ENCODE results near the gene NR6A1. TPM values are rescaled to one million over a fixed set of nuclear protein-coding genes. Genes with fewer than 3 reads are reported as not detected.

The NR6A1 gene
- total RNA-seq, 1 donor from 2014 or later: 63.8 TPM

DNA sequence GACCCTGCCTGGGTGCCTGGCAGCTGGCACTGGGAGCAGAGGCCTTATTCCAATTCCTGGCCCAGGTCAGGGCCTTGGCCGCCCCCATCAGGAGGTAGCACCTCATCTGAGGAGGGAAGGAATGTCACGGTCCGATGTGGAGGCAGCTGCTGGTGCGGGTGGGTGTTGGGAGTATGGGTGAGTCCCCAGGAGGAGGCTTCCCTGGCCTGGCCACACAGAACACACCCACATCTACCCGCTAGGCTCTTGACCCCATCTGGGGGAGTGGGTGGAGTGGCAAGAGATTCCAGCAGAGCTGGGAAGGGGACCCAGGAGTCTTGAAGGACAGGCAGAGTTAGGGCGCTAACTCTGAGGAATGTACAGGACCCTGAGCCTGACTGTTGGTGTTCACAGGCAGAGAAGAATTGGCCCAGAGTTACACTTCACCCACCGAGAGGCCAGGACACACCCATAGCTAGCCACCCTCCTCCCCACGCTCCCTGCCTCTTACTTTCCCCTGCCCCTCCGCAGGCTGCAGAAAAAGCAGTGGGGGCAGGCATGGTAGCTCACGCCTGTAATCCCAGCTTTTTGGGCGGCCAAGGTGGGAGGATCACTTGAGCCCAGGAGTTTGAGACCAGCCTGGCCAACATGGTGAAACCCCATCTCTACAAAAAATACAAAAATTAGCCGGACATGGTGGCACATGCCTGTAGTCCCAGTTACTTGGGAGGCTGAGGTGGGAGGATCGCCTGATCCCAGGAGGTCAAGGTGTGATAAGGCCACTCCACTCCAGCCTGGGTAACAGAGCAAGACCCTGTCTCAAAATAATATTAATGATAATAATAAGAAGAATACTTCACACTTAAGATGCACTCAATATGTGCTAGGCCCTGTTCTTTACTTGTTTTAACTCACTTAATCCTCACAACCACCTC lies 11.8 kb upstream of the NR6A1 start:
- Mint-ChIP-seq H3K4me3 (ENCODE audit: unreplicated experiment) (no peak overlapping the region), H3K27me3 (ENCODE audit: unreplicated experiment) (peaks cover 4% of the 10 kb centered on the region), H3K36me3 (ENCODE audit: low read depth, unreplicated experiment) (no peaks in the 10 kb centered on the region), H3K4me1 (ENCODE audit: unreplicated experiment) (peaks cover 12% of the 10 kb centered on the region), H3K27ac (ENCODE audit: unreplicated experiment) (peak overlapping the region; percentile 12), H3K9me3 (ENCODE audit: unreplicated experiment) (no peaks in the 10 kb centered on the region)
- TF ChIP-seq, protein P1, sequence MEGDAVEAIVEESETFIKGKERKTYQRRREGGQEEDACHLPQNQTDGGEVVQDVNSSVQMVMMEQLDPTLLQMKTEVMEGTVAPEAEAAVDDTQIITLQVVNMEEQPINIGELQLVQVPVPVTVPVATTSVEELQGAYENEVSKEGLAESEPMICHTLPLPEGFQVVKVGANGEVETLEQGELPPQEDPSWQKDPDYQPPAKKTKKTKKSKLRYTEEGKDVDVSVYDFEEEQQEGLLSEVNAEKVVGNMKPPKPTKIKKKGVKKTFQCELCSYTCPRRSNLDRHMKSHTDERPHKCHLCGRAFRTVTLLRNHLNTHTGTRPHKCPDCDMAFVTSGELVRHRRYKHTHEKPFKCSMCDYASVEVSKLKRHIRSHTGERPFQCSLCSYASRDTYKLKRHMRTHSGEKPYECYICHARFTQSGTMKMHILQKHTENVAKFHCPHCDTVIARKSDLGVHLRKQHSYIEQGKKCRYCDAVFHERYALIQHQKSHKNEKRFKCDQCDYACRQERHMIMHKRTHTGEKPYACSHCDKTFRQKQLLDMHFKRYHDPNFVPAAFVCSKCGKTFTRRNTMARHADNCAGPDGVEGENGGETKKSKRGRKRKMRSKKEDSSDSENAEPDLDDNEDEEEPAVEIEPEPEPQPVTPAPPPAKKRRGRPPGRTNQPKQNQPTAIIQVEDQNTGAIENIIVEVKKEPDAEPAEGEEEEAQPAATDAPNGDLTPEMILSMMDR (IDR thresholded peaks at IDR 0.05; ENCODE audit: unreplicated experiment): no peak
- no peak for DNase-seq (ENCODE audit: low spot score)

DNA sequence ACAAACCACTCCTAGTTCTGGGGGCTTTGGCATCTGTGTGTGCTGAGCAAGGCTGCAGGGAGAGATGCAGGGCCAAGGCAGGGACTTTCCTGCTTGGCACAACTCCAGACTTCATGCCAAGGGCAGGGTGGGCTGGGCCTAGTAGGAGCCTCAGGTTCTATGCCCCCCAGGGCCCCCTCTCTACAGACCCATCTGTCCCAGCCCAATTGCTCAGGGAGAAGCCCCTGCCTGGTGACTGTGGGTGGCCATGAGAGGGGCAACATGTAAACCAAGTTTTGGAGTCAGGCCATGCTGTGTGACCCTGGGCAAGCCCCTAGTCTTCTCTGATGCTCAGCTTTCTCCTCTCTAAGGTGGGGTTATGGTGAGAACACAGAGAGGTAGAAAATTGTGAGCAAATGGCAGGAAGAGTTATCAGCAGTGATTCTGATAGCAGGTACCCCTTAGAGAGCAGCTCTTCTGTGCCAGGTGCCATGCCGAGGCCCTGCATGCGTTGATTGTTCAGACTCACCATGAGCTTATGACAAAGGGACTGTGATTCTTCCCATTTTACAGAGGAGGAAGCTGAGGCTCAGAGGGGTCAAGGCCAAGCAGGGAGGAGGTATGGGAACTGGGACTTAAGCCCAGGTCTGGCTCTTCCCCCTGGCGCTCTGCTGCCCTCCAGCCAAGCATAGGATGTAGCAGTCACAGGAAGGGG lies 11.0 kb upstream of the NR6A1 start:
- TF ChIP-seq, protein P1 (IDR thresholded peaks at IDR 0.05; ENCODE audit: unreplicated experiment): no peak
- peaks cover 12% of the 10 kb centered on the region for H3K4me1 Mint-ChIP-seq (ENCODE audit: unreplicated experiment)
- peaks cover 6% of the 10 kb centered on the region for H3K27me3 Mint-ChIP-seq (ENCODE audit: unreplicated experiment)
- no peak for DNase-seq (ENCODE audit: low spot score)
- H3K9me3 Mint-ChIP-seq (ENCODE audit: unreplicated experiment): no peaks in the 10 kb centered on the region
- no peaks in the 10 kb centered on the region for H3K36me3 Mint-ChIP-seq (ENCODE audit: low read depth, unreplicated experiment)
- H3K27ac Mint-ChIP-seq (ENCODE audit: unreplicated experiment): no peak overlapping the region
- no peak overlapping the region for H3K4me3 Mint-ChIP-seq (ENCODE audit: unreplicated experiment)

DNA sequence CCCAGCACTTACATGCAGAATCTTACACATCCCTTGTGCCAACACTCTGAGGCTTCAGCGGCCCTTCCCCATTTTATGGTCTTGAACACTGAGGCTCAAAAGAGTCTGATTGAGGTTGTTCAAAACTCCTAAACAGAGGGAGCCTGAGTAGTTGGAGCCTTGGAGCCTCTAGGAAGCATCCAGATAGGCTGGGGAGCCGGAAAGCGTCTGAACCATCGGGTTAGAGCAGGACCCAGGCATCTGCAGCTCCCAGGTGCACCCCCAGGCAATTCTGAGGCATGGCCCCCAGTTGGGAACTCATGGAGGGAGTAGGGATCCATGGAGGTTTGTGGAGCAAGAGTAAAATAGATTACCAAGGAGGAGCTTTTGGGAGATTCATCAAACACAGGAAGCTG lies 9.6 kb upstream of the NR6A1 start:
- Mint-ChIP-seq H3K27me3 (ENCODE audit: unreplicated experiment) (peaks cover 11% of the 10 kb centered on the region), H3K27ac (ENCODE audit: unreplicated experiment) (no peak overlapping the region), H3K36me3 (ENCODE audit: low read depth, unreplicated experiment) (peaks cover 3% of the 10 kb centered on the region), H3K4me3 (ENCODE audit: unreplicated experiment) (no peak overlapping the region), H3K4me1 (ENCODE audit: unreplicated experiment) (peaks cover 20% of the 10 kb centered on the region), H3K9me3 (ENCODE audit: unreplicated experiment) (no peaks in the 10 kb centered on the region)
- TF ChIP-seq, protein P1 (IDR thresholded peaks at IDR 0.05; ENCODE audit: unreplicated experiment): no peak
- no peak for DNase-seq (ENCODE audit: low spot score)

DNA sequence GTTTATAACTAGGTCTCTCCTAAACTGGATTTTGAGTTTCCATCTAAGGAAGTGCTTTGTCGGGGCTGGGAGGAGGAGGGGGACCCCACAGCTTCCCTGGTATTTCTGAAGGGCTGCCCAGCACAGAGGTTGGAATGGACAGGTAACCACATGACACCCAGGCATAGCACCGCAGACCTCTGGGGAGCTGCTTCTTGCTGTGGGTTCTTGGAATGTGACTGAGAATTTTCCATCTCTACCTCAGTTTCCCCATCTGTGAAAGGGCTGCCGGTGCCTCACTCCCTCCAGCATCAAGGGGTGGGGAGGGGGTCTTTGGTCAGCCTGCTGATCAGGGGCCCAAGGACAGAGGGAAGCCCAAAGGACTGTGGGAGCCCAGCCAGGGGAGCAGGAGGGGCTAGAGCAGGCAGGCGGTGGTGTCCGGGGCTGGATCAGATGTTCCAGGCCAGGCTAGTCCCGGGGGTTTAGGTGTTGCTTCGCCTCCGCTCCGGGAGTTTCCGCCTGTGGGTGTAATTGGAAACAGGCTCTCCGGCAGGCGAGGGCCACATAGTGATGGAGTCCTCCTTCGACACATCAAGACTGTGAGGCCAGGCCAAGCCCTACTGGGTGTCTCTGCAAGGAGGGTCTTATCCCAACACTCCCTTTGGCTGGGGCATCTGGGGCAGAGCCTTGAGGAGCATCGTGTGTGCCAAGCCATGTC lies 9.1 kb upstream of the NR6A1 start:
- Mint-ChIP-seq H3K36me3 (ENCODE audit: low read depth, unreplicated experiment) (peaks cover 3% of the 10 kb centered on the region), H3K27me3 (ENCODE audit: unreplicated experiment) (peaks cover 11% of the 10 kb centered on the region), H3K4me3 (ENCODE audit: unreplicated experiment) (no peak overlapping the region), H3K27ac (ENCODE audit: unreplicated experiment) (no peak overlapping the region), H3K9me3 (ENCODE audit: unreplicated experiment) (no peaks in the 10 kb centered on the region), H3K4me1 (ENCODE audit: unreplicated experiment) (peaks cover 21% of the 10 kb centered on the region)
- DNase-seq (ENCODE audit: low spot score): no peak
- TF ChIP-seq, protein P1 (IDR thresholded peaks at IDR 0.05; ENCODE audit: unreplicated experiment): no peak

Data from endothelial cell (in vitro differentiated cells).